ENCODE results near the gene RND1.

The RND1 gene

DNA sequence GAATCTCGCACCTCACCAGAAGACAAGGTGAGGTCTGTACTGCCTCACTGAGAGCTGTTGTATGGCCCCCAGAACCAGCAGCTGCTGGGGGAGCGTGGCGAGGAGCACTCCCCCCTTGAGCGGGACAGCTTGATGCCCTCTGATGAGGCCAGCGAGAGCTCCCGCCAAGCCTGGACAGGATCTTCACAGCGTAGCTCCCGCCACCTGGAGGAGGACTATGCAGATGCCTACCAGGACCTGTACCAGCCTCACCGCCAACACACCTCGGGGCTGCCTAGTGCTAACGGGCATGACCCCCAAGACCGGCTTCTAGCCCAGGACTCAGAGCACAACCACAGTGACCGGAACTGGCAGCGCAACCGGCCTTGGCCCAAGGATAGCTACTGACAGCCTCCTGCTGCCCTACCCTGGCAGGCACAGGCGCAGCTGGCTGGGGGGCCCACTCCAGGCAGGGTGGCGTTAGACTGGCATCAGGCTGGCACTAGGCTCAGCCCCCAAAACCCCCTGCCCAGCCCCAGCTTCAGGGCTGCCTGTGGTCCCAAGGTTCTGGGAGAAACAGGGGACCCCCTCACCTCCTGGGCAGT lies 38.1 kb downstream of the RND1 start:
- DNase-seq (ENCODE audit: low read depth) = no peak

GRCh38 chr12:48827026-48827425 lies 38.6 kb downstream of the RND1 start:
- no peak for DNase-seq (ENCODE audit: low read depth)

DNA sequence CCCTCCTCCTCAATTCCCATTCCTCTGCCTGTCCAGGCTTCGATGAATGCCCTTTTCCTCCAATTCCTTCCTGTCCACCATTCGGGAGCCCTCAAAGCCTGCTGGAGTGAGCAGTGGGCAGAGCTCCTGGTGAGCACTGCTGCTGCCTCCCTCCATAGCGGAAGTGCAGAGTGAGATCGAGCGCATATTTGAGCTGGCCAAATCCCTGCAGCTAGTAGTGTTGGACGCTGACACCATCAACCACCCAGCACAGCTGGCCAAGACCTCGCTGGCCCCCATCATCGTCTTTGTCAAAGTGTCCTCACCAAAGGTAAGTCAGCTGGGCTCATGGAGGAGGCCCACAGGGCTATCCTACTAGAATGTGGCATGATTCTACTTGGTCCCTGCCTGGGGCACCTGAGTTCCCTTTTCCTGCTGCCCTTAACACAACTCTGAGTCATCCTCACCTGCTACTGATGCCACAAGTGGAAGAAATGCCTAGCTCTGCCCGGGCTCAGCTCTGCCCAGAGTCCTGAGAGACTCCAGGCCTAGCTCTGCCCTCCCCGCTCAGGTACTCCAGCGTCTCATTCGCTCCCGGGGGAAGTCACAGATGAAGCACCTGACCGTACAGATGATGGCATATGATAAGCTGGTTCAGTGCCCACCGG lies 39.3 kb downstream of the RND1 start:
- no peak for DNase-seq (ENCODE audit: low read depth)

DNA sequence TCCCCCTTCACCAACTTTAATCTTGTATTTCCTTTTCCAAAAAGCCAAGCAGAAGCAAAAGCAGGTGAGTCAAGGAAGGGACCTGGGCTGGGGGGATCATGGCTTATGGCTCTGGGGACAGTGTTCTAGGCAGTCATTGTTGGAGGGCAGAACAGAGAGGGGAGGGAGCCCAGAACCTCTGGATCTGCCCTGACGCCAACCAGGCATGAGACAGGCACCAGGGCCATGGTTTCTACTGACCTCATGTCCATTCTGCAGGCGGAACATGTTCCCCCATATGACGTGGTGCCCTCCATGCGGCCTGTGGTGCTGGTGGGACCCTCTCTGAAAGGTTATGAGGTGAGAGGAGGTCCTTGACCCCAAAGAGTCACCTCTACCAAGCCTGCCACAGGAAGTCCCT lies 40.8 kb downstream of the RND1 start:
- no peak for DNase-seq (ENCODE audit: low read depth)

GRCh38 chr12:48824112-48824511 lies 41.6 kb downstream of the RND1 start:
- no peak for DNase-seq (ENCODE audit: low read depth)

- no peak for DNase-seq (ENCODE audit: low read depth)
Observed at GRCh38 chr12:48823281-48823680, 42.4 kb downstream of the RND1 start.

GRCh38 chr12:48822711-48823110 lies 43.0 kb downstream of the RND1 start:
- DNase-seq (ENCODE audit: low read depth) = no peak

DNA sequence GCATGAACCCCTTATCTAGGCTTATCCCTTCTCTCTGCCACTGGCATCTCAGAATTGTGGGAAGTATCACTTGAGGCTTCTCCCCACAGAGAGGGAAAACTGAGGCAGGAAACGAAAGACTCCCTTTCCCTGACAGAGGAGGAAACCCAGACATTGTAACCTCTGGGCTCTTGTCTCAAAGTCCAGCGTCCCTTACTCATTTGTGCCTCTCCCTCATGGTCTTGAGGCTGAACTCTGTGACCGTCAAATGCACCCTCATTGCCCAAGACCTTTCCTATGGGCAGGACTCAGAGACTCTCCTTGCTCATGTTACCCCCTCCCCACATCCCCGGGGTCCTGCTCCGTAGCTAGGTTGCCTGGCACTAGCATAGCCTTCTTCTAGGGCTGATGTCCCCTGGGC lies 43.5 kb downstream of the RND1 start:
- no peak for DNase-seq (ENCODE audit: low read depth)

DNA sequence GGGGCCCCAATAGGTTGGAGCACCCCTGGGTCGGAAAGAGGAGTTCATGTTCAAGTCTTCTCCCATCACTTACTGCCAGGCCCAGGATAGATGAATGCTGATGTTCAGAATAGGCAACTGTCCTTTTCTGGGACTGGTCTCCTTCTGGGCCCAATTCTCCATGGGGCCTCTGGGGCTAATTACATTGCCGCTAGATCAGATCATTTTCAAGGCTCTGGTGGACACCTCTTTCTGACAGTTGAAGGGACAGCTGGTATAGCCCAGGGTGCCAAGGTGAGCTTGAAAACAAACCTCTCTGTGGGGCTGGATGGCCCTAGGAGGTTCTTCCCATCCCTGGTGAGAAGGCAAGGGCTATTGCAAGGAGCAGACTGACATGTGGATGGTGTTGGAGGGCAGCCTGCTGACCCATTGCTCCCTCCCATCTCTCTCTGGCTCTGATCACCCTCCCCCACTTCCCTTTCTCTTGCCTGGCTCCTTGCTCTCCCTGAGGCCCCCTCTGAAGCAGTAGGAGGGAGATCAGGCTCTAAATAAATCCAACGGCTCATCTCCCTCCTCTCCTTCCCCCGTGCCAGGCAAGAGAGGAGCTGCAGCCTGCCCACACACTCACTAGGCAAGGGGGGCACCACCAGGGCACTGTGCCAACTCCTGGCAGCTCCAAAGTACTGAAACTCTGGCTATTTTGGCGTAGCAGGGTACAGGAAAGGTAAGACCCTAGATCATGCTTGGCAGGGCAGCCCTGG lies 45.5 kb downstream of the RND1 start:
- DNase-seq (ENCODE audit: low read depth) = no peak

DNA sequence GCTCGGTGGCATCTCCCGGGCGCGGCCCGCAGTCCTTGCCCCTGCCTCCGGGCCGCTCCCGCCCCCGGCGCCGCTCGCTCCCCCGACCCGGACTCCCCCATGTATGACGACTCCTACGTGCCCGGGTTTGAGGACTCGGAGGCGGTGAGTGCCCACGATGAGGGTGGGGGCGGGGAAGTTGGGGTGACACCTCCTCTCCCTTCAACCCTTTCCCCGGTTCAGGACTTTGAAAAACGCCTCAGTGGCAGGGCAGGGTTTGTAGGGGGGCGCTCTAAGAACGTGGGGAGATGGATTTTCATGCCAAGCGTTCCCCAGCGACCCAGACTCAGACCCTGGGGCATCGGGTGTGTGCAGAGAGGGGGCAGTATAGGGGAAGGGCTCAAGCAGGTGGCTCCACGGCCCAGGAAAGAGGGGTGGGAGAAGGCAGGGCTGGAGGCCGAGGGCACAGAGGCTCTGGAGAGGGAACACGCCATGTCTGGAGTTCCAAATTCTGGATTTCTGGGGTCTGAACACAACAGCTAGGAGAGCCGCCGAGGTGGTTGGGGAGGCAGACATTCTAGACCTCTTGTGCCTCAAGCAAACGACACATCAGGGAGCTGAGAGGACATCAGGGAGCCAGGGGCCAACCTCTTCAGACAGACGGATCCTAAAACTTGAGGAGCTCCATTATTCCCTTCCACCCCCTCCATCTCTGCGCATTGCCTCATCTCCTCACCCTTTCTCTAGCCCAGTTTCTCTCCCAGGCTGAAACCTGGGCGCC lies 46.7 kb downstream of the RND1 start:
- DNase-seq (ENCODE audit: low read depth) = no peak

- peak; percentile 60 for DNase-seq (ENCODE audit: low read depth)
Observed at GRCh38 chr12:48817873-48818830, 47.5 kb downstream of the RND1 start, which contains the start of gene CACNB3. CACNB3 (plus strand) TSS chr12:48818496; CDS start chr12:48818930, 434 bp downstream.

- no peak for DNase-seq (ENCODE audit: low read depth)
Observed at GRCh38 chr12:48816143-48816854, 49.4 kb downstream of the RND1 start.

GRCh38 chr12:48815126-48816110 lies 50.3 kb downstream of the RND1 start:
- DNase-seq (ENCODE audit: low read depth) = peak; percentile 79

DNA sequence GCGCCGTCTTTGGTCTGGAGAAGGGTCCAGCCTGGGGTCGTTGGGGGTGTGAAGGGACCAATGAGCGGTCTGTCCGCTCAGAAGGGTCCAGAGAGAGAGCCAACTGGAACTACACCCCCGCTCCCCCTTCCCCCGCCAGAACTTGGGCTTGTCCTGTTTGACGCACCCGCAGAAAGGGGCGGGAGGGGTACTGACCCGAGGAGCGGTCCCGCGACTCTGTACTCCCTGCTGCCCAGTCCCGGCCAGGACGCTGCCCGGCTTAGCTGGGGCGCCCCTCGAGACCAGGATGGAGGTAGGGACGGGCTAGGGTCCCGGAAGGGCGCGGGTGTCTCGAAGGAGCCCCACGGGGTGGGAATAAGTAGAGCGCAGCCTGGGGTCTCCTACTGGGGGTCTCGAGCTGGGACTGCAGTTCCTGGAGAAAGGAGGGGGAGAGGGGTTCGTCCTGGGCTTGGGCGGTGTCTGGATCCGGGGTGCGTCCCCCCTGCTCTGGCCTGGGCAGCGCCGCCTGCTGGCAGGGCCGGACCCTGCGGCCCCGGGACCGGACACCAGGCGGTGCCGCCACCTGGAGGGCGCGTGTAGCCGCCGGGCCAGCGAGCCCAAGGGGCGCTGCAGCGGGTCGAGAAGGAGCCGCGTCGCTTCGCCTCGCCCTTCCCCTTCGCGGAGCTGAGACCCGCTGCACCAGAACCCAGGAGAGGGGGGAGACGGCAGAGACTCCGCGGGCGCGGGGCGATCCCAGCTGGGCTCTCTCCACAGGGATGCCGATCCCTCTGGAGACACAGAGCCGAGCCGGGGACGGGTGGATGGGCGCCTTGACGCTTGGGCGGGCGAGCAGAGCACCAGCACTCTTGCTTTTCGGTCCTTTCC lies 51.2 kb downstream of the RND1 start:
- peak; percentile 72 for DNase-seq (ENCODE audit: low read depth)

DNA sequence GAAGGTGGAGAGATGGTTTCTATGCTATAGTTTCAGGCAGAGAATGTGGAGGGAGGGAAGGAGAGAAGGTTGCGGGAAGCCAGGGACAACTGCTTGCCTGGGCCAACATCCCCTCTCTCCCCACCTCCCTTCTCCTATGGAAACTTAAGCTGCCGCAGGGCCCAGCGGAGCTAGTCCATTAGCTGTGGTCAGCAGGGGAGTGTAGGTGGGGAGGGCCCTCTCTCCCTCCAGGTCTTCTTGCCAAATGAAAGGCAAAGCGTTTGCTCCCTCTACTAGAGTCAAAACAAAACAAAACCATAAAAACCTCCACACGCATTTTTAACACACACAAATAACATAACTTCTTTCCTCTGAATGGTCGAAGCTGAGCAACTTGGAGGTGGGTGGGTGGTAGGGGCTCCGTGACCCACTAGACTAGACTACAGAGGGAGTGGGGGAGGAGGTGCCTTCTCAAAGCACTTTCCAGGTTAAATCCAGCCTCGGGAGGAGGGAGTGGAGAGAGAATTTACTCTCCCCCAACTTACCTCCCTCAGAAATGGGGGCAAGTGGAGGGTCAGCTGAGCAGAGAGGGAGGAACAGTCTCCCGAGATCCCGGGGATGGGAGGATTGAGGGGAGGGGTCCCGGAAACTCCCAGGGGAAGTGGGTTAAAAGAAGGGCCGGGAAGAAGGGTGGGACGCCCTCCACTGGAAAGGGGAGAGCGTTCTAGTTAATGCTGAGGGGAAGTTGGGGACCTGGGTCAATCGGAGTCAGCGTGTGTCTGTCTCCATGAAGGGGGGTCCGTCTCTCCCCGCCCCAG lies 52.0 kb downstream of the RND1 start:
- DNase-seq (ENCODE audit: low read depth) = no peak

DNA sequence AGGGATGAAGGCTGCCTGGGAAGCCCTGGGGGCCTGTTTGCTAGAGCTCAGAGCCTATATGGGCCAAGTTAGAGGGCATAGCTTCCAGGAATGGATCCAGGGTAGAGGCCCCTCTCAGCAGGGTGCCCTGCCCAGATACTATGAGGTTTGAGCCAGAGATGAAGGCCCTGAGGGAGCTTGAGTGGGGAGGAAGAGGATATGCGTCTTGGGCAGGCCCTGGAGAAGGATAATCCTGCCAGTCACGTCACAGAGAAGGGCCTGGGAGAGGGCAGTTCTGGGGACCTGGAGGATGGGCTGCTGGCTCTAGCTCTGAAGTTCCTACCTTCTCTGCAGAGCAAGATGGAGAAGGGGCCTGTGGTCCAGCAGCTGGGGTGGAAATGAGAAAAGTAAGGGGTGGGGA lies 53.3 kb downstream of the RND1 start:
- DNase-seq (ENCODE audit: low read depth) = no peak

DNA sequence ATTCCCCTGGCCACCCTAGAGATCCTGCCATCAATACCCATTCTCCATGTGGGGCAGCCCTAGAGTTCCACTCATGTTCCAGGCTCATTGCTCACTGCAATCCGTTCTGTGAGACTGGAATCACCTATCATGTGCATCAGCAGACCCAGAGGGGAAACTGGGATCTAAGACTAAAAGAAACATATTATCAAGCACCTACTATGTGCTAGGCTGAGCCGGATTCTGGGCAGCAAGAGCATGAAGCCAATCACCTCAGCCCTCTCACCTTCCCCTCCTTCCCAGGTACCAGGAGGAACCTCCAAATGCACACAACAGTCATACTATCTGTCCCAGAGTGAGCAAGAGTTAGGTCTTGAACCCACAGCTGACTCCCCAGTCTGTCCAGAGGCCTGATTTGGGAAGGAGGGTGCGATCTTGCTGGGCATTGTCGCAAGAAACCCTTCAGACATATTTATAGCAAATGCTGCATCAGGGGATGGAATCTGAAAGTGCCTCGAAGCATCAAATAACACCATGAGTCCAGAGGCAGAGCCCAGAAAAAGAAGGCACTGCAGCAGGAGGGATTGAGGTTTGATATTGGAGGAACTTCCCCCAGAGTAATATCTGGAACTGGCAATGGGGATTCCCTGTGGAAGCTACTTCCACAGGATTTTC lies 54.1 kb downstream of the RND1 start:
- DNase-seq (ENCODE audit: low read depth) = no peak

Measured in CMK (cell line).